Urothelium cell line (cell line): ENCODE measurements around the gene LTBP2.

ENCODE experiments used
- DNase-seq: peaks from one replicate; pipeline ENCODE4 v3.0.0; 2011; ENCODE audit warnings: low spot score, mixed read lengths
- FAIRE-seq: peaks from 2 replicates; lab custom pipeline; 2011; peaks lifted over from hg19 to GRCh38; lab: Jason Lieb, UNC

The LTBP2 gene

GRCh38 chr14:74511966-74512830 lies 99.8 kb downstream of the LTBP2 start:
- DNase-seq (no peak), FAIRE-seq (no peak)

- DNase-seq (no peak), FAIRE-seq (no peak)
Measured at GRCh38 chr14:74510959-74511409, 101.1 kb downstream of the LTBP2 start.

- FAIRE-seq (no peak), DNase-seq (no peak)
Measured at GRCh38 chr14:74510223-74510931, 101.7 kb downstream of the LTBP2 start.

DNA sequence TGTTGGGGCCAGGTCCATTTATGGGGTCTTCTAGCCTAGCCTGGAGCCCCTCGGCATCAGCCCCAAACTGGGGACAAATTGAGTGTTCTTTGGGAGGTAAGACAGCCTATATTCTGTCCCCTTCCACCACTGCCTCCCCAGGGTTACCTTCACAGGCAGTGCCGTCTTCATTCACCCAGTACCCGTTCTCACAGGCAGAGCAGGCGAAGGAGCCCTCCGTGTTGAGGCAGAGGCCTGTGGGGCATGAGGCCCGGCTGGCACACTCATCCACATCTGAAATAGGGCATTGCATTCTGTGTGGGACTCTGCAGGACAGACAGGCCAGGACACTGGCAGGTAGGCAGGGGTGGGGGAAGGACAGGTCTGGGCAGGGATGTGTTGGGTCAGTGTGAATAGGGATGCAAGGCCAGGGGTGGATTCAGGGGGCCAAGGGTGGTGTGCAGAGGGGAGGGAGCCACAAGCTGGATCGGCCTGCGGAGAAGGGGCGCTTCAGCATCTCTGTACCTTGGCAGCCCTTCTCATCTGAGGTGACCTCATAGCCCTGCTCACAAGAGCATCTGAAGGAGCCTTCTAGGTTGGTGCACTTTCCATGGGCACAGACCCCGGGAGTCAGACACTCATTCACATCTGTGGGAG lies 102.3 kb downstream of the LTBP2 start:
- DNase-seq (no peak), FAIRE-seq (peak; percentile 62)

GRCh38 chr14:74508844-74509428 lies 103.1 kb downstream of the LTBP2 start:
- no peak for DNase-seq
- FAIRE-seq, result no peak

DNA sequence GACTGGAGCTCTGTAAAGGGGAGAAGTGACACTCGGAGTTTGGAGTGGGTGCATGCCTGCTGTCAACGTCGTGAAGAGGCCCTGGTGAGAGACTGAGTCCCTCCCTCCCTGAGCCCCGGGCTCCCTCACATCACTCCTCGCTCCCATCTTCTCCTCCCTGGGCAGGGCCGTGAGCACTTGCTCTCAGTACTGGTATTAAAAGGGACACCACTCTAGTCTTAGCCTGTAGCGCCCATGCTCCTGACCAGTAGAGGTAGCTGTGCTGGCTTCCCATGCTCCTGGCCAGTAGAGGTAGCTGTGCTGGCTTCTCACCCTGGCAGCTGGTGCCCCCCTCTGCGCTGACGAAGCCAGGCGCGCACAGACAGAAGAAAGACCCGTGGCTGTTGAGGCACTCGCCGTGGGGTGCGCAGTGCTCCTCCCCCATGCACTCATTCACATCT lies 103.7 kb downstream of the LTBP2 start:
- DNase-seq (no peak), FAIRE-seq (peak; percentile 35)

DNA sequence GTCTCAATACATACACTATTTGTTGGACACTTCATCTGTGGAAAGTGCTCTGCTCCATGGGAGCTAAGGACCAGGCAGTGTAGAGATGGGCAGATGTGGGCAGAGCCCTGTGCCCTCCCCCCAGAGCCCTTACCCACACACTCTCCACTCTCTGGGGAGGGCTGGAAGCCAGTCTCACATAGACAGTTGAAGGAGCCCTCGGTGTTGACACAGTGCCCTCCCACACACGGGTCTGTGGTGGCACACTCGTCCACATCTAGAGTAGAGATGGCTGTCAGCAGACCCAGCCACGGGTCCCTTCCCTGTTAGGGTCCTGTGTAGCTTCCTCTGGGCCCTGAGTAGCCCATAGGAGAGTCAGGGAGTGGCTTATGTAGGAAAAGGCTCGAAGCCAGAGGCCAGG lies 104.2 kb downstream of the LTBP2 start:
- DNase-seq (no peak), FAIRE-seq (no peak)

- DNase-seq (no peak), FAIRE-seq (no peak)
Measured at GRCh38 chr14:74507085-74507484, 105.0 kb downstream of the LTBP2 start.

DNA sequence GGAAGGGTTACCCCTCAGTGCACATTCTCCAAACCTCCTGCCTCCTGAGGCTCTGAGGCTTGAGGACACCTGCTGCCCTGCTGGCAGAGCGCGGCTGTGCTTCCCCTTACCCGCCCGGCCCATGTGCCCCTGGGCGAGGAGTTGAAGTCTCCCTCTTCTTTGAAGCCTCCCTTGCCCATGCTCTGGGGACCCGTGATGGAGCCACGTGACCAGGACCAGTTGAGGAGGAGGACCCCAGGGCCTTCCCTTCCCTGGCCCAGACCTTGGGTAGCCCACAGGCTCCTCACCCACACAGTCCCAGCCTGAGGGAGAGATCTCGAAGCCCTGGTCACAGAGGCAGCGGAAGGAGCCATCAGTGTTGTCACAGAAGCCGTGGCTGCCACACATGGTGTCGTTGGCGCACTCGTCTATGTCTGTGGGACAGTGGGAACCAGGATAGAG lies 105.6 kb downstream of the LTBP2 start:
- DNase-seq (no peak), FAIRE-seq (peak; percentile 13)

- DNase-seq, result no peak
Measured at GRCh38 chr14:74505831-74506230, 106.2 kb downstream of the LTBP2 start.

DNA sequence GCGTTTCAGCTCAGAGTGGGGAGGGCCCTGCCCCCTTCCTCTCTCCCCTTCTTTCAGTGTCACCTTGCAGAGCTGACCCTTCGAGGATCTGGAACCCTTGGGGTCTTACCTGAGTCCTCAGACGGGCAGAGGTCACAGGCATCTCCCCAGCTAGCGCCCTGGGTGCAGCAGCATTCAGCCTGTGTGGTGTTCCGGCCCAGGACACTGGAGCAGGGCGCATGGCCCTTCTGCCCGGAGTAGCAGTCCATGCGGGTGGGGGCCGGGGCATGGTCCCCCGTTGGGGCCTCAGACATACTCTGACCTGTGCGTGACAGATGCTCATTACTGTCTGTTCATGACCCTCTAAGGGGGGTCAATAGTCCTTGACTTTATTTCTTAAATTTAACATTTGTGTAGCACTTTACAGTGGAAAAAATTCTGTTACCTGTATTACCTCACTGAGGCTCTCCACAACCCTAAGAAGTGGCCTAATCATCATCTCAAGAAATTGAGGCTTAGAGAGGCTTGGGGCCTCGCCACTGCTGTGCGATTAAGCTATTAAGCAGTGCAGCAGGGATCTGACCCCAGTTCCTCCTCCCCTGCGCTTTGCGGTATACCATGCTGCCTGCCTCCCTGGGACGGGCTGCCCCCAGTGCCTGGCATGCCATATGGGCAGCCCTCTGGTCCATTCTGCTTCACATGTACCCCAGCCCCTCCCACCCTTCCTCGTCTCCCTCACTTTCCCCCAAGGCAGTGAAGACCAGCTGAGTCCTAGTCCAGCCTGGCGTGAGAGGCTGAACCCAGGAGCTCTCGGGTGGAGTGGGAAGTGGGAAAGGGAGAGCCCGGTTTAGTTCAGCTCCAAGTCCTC lies 106.9 kb downstream of the LTBP2 start:
- FAIRE-seq (no peak), DNase-seq (no peak)

More at GRCh38 chr14:74505831-74506230, 106.2 kb downstream of the LTBP2 start:
- FAIRE-seq, result no peak

- FAIRE-seq (no peak), DNase-seq (no peak)
Measured at GRCh38 chr14:74504412-74504811, 107.6 kb downstream of the LTBP2 start.

GRCh38 chr14:74503938-74504335 lies 108.1 kb downstream of the LTBP2 start:
- no peak for FAIRE-seq
- DNase-seq, result no peak

DNA sequence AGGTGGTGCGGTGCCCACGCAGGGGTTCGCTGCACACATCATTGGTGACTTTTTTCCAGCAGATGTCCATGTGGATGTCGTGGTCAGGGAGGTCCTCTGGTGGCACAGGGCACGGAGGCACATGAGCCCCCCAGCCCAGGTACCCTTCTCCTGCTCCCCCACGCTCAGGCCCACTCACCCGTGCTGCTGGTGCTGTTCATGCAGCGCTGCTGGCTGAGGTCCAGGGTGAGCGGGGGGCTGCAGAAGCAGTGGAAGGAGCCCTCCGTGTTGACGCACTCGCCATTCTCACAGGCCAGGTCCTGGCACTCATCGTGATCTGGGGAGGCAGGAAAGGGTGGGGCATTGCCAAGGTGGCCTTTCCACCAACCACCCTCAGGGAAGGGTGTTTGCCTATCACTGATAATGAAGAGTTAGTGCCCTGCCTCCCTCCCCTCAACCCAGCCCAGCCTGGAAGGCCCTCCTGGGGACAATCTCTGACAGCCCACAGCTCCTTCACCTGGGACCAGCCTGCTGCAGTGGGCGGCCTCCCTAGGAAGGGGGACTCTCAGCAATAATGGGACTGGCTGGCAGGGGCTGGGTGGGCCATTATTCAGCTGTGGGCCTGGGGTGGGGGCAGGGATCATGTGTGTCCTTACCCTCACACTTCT lies 108.6 kb downstream of the LTBP2 start:
- no peak for DNase-seq
- FAIRE-seq, result no peak

DNA sequence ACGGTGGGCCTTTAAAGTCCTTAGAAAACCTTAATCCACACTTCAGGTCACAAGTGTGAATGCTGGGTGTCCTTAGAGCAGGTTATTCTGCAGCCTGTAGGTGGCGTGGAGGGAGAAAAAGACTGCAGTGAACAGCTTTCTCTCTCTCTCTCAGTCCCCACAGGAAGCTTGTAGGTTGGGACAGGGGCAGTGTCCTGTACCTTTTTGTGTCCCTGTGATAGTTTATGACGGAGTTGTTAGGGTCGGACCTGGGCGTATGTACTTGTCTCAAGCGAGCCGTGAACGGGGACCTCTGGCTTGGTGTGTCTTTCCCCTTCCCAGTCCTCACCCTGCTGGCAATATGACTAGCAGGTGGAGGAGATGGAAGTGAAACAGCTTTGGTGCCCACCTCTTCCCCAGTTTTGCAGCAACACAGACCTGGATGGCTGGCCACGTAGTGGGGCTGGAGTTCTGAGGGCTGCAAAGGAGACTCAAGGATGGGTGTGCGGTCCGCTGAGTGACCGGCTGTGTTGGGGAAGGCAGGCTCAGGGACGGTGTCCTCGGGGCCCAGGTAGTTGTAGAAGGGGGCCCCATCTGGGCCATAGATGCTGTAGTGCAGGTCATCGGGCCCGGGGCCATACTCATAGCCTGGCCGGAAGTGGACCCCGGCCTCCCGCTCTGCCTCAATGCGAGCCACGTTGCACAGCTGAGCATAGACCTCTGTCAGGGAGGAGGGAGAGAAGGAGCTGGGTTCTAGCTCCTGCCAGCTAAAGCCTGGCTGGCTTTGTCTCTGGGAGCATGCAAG lies 109.6 kb downstream of the LTBP2 start:
- no peak for FAIRE-seq
- no peak for DNase-seq

DNA sequence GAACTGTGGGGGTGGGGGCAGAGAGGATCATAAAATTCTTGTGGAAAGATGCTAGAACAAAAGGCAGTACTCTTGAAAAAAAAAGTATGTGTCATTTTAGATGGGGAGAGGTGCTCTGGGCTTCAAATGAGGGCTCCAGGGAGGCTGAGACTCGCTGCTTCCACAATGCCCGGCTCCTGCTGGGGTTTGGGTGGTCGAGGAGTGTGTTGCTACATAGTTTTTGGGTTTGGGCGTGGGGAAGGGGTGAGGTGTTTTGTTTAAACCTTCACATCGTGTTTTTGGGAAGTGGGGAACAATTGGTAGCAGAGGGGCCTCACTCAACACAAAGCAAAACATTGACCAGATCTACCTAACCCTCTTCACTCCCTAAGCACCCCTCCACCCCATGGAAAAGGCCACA lies 110.3 kb downstream of the LTBP2 start:
- DNase-seq (no peak), FAIRE-seq (no peak)

DNA sequence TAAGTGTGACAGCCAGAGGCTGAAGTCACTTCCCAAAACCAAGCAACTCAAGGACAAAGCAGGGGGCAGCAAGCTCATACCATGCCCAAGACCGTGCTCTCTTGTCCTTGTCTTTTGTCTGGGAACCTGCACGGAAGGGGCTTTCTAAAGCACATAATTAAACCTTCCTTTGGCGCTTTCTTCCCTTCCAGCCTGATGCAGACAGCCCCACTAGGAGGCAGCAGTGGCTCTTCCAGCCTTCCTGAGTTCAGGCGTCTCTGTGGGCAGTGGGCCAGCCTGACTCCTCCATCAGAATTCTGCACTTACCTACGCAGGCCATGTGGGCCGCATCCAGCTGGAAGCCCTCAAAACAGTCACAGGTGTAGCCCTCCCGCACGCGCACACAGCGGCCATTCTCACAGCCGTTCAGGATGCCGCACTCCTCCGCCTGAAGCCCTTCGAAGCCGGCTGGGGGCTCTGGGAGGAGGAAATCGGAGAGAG lies 110.9 kb downstream of the LTBP2 start:
- DNase-seq, result no peak
- FAIRE-seq, result no peak

DNA sequence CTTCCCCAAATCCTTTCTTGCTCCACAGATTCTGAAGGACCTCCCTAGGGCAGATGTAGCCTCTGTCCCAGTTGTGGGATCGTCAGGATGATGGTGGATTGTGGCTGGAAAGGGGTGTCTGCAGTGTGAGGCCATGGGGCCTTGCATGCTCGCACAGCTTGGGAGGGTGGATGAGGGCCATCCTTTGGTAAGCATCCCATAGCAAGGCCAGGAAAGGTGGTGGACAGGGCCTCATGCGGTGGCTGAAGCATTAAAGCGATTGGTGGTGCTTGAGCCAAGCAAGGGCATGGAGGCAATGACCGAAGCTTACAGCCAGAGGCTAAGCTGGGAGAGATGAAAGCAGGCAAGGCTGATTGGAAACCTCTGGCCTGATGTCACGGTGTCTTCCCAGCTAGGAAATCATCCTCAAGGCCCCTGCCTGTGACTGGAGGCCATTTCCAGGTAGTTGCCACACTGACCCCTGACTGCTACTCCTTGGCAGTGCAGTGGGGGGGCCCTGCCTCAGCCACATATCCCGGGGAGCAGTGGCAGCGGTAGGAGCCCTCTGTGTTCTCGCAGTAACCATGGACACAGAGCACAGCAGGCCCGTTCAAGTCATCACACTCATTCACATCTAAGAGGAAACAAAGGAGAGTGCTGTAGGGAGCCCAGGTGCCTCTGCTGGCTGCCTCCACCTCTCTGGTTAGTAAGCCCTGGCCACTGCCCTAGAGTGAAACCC lies 111.5 kb downstream of the LTBP2 start:
- FAIRE-seq, result no peak

More for the DNA sequence above, 111.5 kb downstream of the LTBP2 start:
- DNase-seq, result no peak
